ENCODE measurements around the gene RGMA.

The RGMA gene

DNA sequence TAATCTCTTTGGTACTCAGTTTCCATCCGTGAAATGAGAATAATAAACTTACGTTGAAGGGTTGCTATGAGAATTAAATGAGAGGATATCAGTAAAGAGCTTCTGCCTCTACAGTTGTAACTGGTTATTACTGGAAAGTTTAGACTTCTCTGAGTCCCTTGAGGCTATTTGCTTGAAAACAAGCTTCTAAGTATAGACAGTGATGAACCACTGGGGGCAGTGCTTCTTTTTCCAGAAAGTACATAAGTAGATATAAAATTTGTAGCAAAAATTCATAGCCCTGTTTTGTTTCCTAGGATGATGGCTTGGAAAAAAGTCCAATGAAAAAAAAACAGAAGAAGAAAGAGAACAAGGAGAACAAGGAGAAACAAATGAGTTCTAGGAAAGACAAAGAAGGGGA lies 87.1 kb downstream of the RGMA start:
- no peaks in the 10 kb centered on the region for H3K79me2 ChIP-seq (ENCODE audit: control insufficient read depth, insufficient read depth, low read length, poor library complexity)
- peaks cover 38 to 57% of the 10 kb centered on the region in 2 experiments for H3K36me3 ChIP-seq (ENCODE audit: control insufficient read depth in 1 of 2, insufficient read depth in 2 of 2, low read length in 2 of 2)
- H3K79me1 ChIP-seq (ENCODE audit: low read length): no peaks in the 10 kb centered on the region
- H4K12ac ChIP-seq (ENCODE audit: low read depth, low read length): no peak overlapping the region
- H3K9ac ChIP-seq (ENCODE audit: low read length): no peak overlapping the region
- DNase-seq: no peak
- no peaks in the 10 kb centered on the region for H3K9me3 ChIP-seq (ENCODE audit: insufficient read depth, low read depth, low read length)
- no peak overlapping the region for H3K18ac ChIP-seq (ENCODE audit: low read length)
- H3K23ac ChIP-seq (ENCODE audit: low read length): no peak overlapping the region
- H2AFZ ChIP-seq (ENCODE audit: insufficient read depth, low read length, poor library complexity): no peak overlapping the region
- no peak overlapping the region for H4K91ac ChIP-seq (ENCODE audit: low read depth, low read length)
- no peaks in the 10 kb centered on the region for H3K27me3 ChIP-seq (ENCODE audit: insufficient read depth, low read length)
- no peak overlapping the region for H3K4me2 ChIP-seq (ENCODE audit: low read length)
- no peak overlapping the region for H3K27ac ChIP-seq (ENCODE audit: low read depth, low read length)
- H3K14ac ChIP-seq (ENCODE audit: low read length): no peak overlapping the region
- no peaks in the 10 kb centered on the region for H3K4me1 ChIP-seq (ENCODE audit: control insufficient read depth in 1 of 2, insufficient read depth in 2 of 2, low read length in 2 of 2)
- no peak overlapping the region for H3K4me3 ChIP-seq (ENCODE audit: low read depth, low read length)
- H2BK5ac ChIP-seq (ENCODE audit: low read depth, low read length, poor library complexity): no peak overlapping the region
- H2BK12ac ChIP-seq (ENCODE audit: low read length): no peak overlapping the region
- H2BK120ac ChIP-seq (ENCODE audit: insufficient read depth, low read length, poor library complexity): no peak overlapping the region
- no peak overlapping the region for H3K4ac ChIP-seq (ENCODE audit: low read depth, low read length)
- H2AK5ac ChIP-seq (ENCODE audit: low read length): no peak overlapping the region
- WGBS (ENCODE audit: extremely low coverage, insufficient coverage, insufficient read length): no CpG with 5 or more reads among the region's 2 CpGs
- H4K8ac ChIP-seq (ENCODE audit: low read depth, low read length): no peak overlapping the region

DNA sequence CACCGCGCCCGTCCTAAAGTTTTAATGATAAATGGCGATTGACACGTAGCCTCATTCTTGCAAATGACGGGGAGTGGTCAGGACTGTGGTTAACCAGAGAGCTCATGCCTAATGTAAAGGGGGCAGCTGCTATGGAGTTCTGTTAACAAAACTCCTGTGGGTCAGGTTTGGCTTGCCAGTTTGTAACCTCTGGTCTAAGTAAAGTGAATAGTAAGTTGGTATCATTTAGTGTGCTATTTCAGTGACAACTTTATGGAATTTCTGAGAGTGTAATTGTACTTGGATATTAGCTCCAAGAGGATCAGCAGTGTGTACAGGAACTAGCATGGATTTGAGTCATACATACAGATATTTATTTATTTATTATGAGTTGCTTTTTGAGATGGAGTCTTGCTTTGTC lies 87.9 kb downstream of the RGMA start:
- Histone ChIP-seq H4K8ac (ENCODE audit: low read depth, low read length) (no peak overlapping the region), H4K91ac (ENCODE audit: low read depth, low read length) (no peak overlapping the region), H3K27ac (ENCODE audit: low read depth, low read length) (no peak overlapping the region), H3K18ac (ENCODE audit: low read length) (no peak overlapping the region), H2AK5ac (ENCODE audit: low read length) (no peak overlapping the region), H3K4ac (ENCODE audit: low read depth, low read length) (no peak overlapping the region), H3K4me1 (ENCODE audit: control insufficient read depth in 1 of 2, insufficient read depth in 2 of 2, low read length in 2 of 2) (no peaks in the 10 kb centered on the region), H3K27me3 (ENCODE audit: insufficient read depth, low read length) (no peaks in the 10 kb centered on the region), H3K9me3 (ENCODE audit: insufficient read depth, low read depth, low read length) (no peaks in the 10 kb centered on the region), H2AFZ (ENCODE audit: insufficient read depth, low read length, poor library complexity) (no peak overlapping the region), H3K9ac (ENCODE audit: low read length) (no peak overlapping the region), H3K23ac (ENCODE audit: low read length) (no peak overlapping the region), H3K4me2 (ENCODE audit: low read length) (no peak overlapping the region), H3K36me3 (ENCODE audit: control insufficient read depth in 1 of 2, insufficient read depth in 2 of 2, low read length in 2 of 2) (peaks cover 40 to 55% of the 10 kb centered on the region in 2 experiments), H2BK5ac (ENCODE audit: low read depth, low read length, poor library complexity) (no peak overlapping the region), H3K79me2 (ENCODE audit: control insufficient read depth, insufficient read depth, low read length, poor library complexity) (no peaks in the 10 kb centered on the region), H3K4me3 (ENCODE audit: low read depth, low read length) (no peak overlapping the region), H3K79me1 (ENCODE audit: low read length) (no peaks in the 10 kb centered on the region), H2BK12ac (ENCODE audit: low read length) (no peak overlapping the region), H4K12ac (ENCODE audit: low read depth, low read length) (no peak overlapping the region), H2BK120ac (ENCODE audit: insufficient read depth, low read length, poor library complexity) (no peak overlapping the region), H3K14ac (ENCODE audit: low read length) (no peak overlapping the region)
- WGBS (ENCODE audit: extremely low coverage, insufficient coverage, insufficient read length): no CpG with 5 or more reads among the region's 6 CpGs
- no peak for DNase-seq

- Histone ChIP-seq H3K4ac (ENCODE audit: low read depth, low read length) (no peak overlapping the region), H3K18ac (ENCODE audit: low read length) (peak overlapping the region; percentile 65), H2BK12ac (ENCODE audit: low read length) (no peak overlapping the region), H3K23ac (ENCODE audit: low read length) (no peak overlapping the region), H2AK5ac (ENCODE audit: low read length) (no peak overlapping the region), H3K4me1 (ENCODE audit: control insufficient read depth in 1 of 2, insufficient read depth in 2 of 2, low read length in 2 of 2) (no peaks in the 10 kb centered on the region), H3K4me3 (ENCODE audit: low read depth, low read length) (no peak overlapping the region), H4K12ac (ENCODE audit: low read depth, low read length) (peak overlapping the region; percentile 46), H3K9ac (ENCODE audit: low read length) (no peak overlapping the region), H3K9me3 (ENCODE audit: insufficient read depth, low read depth, low read length) (no peaks in the 10 kb centered on the region), H3K14ac (ENCODE audit: low read length) (no peak overlapping the region), H3K27me3 (ENCODE audit: insufficient read depth, low read length) (no peaks in the 10 kb centered on the region), H2BK5ac (ENCODE audit: low read depth, low read length, poor library complexity) (no peak overlapping the region), H2BK120ac (ENCODE audit: insufficient read depth, low read length, poor library complexity) (no peak overlapping the region), H3K4me2 (ENCODE audit: low read length) (no peak overlapping the region), H4K91ac (ENCODE audit: low read depth, low read length) (no peak overlapping the region), H3K36me3 (ENCODE audit: control insufficient read depth in 1 of 2, insufficient read depth in 2 of 2, low read length in 2 of 2) (peaks cover 34 to 46% of the 10 kb centered on the region in 2 experiments), H3K79me2 (ENCODE audit: control insufficient read depth, insufficient read depth, low read length, poor library complexity) (no peaks in the 10 kb centered on the region), H4K8ac (ENCODE audit: low read depth, low read length) (no peak overlapping the region), H3K27ac (ENCODE audit: low read depth, low read length) (no peak overlapping the region), H3K79me1 (ENCODE audit: low read length) (no peaks in the 10 kb centered on the region), H2AFZ (ENCODE audit: insufficient read depth, low read length, poor library complexity) (no peak overlapping the region)
- WGBS (ENCODE audit: extremely low coverage, insufficient coverage, insufficient read length): no CpG with 5 or more reads among the region's 6 CpGs
- DNase-seq: no peak
Observed at GRCh38 chr15:92997821-92998220, 91.2 kb downstream of the RGMA start.

DNA sequence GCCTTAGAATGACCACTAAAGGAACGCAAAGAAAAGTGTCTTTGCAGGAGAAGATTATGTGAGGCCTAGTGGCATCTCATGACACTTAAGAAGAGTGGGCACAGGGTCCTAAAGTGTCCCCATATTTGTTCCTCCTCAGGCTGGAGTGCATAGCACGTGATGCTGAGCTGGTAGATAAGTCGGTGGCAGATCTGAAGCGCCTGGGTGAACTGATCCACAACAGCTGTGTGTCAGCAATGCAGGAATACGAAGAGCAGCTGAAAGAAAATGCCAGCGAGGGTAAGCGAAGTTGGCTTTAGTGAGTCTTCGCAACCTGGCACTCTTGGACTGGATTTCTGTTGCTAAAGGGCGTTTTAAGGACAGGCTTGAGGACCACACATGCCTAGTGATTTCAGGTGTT lies 96.3 kb downstream of the RGMA start:
- Histone ChIP-seq H3K4me1 (ENCODE audit: control insufficient read depth in 1 of 2, insufficient read depth in 2 of 2, low read length in 2 of 2) (no peaks in the 10 kb centered on the region), H3K79me2 (ENCODE audit: control insufficient read depth, insufficient read depth, low read length, poor library complexity) (no peaks in the 10 kb centered on the region), H3K27ac (ENCODE audit: low read depth, low read length) (no peak overlapping the region), H3K36me3 (ENCODE audit: control insufficient read depth in 1 of 2, insufficient read depth in 2 of 2, low read length in 2 of 2) (peaks cover 20 to 36% of the 10 kb centered on the region in 2 experiments), H4K91ac (ENCODE audit: low read depth, low read length) (no peak overlapping the region), H4K12ac (ENCODE audit: low read depth, low read length) (no peak overlapping the region), H2AK5ac (ENCODE audit: low read length) (no peak overlapping the region), H3K23ac (ENCODE audit: low read length) (no peak overlapping the region), H3K4me3 (ENCODE audit: low read depth, low read length) (no peak overlapping the region), H3K14ac (ENCODE audit: low read length) (no peak overlapping the region), H2BK120ac (ENCODE audit: insufficient read depth, low read length, poor library complexity) (no peak overlapping the region), H3K18ac (ENCODE audit: low read length) (no peak overlapping the region), H2BK5ac (ENCODE audit: low read depth, low read length, poor library complexity) (no peak overlapping the region), H3K4ac (ENCODE audit: low read depth, low read length) (no peak overlapping the region), H2AFZ (ENCODE audit: insufficient read depth, low read length, poor library complexity) (no peak overlapping the region), H4K8ac (ENCODE audit: low read depth, low read length) (no peak overlapping the region), H2BK12ac (ENCODE audit: low read length) (no peak overlapping the region), H3K4me2 (ENCODE audit: low read length) (no peak overlapping the region), H3K9ac (ENCODE audit: low read length) (peak overlapping the region; percentile 1), H3K9me3 (ENCODE audit: insufficient read depth, low read depth, low read length) (no peaks in the 10 kb centered on the region), H3K79me1 (ENCODE audit: low read length) (no peaks in the 10 kb centered on the region), H3K27me3 (ENCODE audit: insufficient read depth, low read length) (no peaks in the 10 kb centered on the region)
- WGBS (ENCODE audit: extremely low coverage, insufficient coverage, insufficient read length): no CpG with 5 or more reads among the region's 9 CpGs
- DNase-seq: no peak
